ENCODE results near the gene DIP2C.

DNA sequence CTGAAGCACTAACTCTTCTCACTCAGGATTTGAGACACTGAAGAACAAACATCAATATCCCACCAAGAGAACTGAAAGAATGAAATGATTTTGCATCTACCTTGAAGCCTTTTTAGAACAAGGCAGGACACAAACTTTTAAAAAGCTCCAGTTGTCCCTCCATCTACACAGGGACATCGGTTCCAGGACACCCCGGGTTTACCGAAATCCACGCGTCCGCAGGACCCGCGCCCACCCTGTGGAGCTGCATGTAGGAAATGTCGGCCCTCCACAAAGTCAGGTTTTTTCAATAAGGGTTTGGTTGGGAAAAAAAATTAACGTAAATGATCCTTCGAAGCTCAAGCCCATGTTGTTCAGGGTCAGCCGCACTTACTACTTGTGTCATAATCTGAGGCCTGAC, 94.0 kb downstream of the DIP2C start:
- TF ChIP-seq TEAD1 (CRISPR knock-in tag; IDR thresholded peaks at IDR 0.05) (no peak), CTCF (IDR thresholded peaks at IDR 0.05) (no peak), GRHL2 (CRISPR knock-in tag; IDR thresholded peaks at IDR 0.05; ENCODE audit: insufficient replicate concordance, severe bottlenecking) (no peak), FOXJ3 (CRISPR knock-in tag; IDR thresholded peaks at IDR 0.05; ENCODE audit: borderline replicate concordance) (no peak), ELF4 (CRISPR knock-in tag; IDR thresholded peaks at IDR 0.05; ENCODE audit: low read depth) (no peak), PREB (CRISPR knock-in tag; IDR thresholded peaks at IDR 0.05; ENCODE audit: borderline replicate concordance) (no peak)

Measured in WTC11 (cell line).